GM21576 (cell line): ENCODE data around the gene PHTF1.
A peak's percentile ranks its signal among the peaks of the same experiment; 100 is the strongest.
"Not testable (repeated sequence)": the region's sequence is repeated elsewhere in the genome, so short reads cannot be mapped to it uniquely, and the experiment has no call there.

Experiments
- ATAC-seq: cut with Tn5 transposase; IDR thresholded peaks from one replicate; pipeline ENCODE4 v1.9.1; 2021; ENCODE audit warnings: mild to moderate bottlenecking, moderate library complexity; ENCODE audit not compliant: unreplicated experiment

PHTF1 gene

DNA sequence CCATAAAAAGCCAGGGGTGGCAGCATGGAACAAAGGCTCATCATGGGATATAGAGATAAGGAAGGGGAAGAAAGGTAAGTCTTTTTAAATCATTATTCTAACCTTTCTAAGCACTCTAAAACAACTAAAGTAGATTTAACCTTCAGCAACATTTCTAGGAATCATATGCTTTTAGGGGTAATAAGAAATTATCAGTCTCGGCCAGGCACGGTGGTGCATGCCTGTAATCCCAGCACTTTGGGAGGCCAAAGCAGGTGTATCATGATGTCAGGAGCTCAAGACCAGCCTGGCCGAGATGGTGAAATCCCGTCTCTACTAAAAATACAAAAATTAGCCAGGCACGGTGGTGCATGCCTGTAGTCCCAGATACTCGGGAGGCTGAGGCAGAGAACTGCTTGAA is 20.3 kb upstream of the PHTF1 start:
- no peak for ATAC-seq

DNA sequence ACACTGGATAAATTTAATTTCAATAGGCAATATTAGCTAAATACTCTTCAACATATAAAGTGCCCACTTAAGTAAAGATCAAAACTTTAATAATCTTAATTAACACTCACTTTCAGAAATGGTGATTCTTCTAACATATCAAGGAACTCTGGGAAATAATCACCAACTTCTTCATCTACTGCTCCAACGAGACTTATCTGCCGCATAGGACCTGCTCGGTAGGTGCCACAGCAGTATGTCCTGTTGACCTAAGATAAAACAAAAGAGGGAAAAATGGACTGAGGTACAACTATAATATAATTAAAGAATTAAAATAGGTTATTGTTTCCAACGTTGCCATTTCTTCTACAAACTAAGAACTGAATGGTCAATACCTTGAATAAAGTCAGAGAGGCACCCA is 18.3 kb upstream of the PHTF1 start:
- ATAC-seq: no peak

DNA sequence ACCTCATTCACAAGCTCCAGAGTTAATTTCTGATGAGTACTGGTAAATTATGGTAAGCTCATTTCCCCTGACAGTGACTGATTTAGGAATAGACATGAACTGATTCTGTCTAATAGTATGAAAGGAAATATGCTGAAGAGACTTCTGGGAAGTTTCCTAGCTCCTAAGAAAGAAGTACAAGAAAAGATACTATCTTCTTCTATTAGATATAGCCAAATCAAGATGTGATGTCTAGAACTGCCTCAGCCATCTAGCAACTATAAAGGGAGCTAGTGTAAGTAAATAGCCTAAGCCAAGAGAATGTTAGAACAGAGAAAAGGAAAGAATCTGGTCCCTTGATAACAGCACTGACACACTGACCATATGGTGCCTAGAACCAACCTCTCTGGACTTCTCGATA is 10.7 kb upstream of the PHTF1 start:
- ATAC-seq: no peak

- ATAC-seq: no peak
These were observed 10.3 kb upstream of the PHTF1 start for GRCh38 chr1:113769601-113769970.

DNA sequence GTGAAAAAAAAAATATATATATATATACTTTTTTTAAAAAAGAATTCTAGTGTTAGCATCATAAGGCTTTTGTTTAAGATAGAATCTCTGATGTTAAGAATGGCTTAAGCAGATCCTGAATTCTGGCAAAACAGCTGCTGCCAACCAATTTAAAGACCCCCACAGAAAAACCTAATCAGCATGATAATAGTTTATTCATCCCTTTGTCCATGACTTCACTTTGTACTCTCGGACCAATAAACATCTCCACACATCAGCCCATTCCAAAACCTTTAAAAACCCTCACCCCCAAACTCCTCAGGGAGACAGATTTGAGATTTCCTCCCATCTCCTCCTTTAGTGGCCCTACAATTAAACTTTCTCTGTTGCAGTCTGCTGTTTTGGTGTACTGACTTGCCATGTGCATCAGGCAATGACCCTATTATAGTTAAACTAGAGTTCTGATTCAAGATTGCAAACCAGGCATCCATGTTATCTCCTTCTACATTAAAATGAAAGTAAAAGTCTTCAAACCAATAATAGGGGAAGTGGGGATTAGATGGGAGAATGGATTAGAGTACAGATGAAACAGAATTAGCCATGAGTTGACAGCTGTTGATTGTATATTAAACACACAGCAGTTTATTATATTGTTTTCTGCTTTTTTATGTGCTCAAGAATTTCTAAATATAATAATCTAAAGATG is 9.8 kb upstream of the PHTF1 start:
- no peak for ATAC-seq

GRCh38 chr1:113765306-113766230 is 6.3 kb upstream of the PHTF1 start:
- no peak for ATAC-seq

DNA sequence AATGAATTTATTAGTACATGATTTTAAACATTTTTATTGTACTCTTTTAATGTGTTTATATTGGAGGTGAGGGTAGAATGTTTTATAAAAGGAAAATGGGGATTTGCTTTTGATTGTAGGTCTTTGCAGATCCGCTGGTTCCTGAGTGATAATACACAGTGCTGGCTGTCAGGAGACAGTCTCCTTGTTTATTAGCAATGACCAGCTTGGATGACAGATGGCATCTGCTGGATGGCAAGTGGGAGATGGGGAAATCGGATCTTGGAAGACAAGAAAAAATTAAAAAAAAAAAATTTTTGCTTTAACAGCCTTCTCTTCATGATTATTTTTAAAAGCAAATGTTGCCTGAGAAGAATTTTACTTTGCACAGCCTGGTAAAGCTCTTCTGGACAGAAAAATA is 4.4 kb upstream of the PHTF1 start:
- no peak for ATAC-seq

GRCh38 chr1:113761937-113762336 is 2.7 kb upstream of the PHTF1 start:
- ATAC-seq: no peak

GRCh38 chr1:113760102-113761080 is 1.1 kb upstream of the PHTF1 start:
- ATAC-seq: no peak

GRCh38 chr1:113758631-113759332 is 504 bp downstream of the PHTF1 start:
- ATAC-seq: peak; percentile 51

DNA sequence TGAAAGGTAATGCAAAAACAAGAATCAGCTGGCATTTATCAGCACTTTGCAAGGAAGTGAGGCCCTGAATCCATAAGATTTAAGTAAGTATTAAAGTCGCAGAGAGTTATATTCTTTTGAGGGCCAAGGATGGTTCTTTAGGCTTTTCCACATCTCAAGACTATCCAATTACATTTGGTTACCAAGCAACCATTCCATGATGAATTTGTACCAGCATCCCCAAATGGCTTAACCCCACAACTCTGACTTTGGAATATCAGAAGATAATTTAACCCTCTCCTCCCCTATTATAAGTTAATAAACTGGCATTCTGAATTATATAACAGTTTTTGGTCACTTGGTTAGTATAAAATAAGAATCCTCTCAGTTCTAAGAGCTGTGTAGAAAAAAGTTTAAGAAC is 2.8 kb downstream of the PHTF1 start:
- ATAC-seq: no peak

DNA sequence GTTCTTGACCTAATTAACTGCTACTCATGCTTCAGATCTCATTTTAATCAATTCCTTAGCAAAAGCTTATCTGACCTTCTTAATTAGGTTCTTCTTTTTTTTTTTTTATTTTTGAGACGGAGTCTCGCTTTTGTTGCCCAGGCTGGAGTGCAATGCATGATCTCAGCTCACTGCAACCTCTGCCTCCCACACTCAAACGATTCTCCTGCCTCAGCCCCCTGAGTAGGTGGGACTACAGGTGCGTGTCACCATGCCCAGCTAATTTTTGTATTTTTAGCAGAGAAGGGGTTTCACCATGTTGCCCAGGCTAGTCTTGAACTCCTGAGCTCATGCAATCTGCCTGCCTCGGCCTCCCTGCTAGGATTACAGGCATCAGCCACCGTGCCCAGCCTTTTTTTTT is 6.0 kb downstream of the PHTF1 start:
- ATAC-seq: not testable (repeated sequence)

DNA sequence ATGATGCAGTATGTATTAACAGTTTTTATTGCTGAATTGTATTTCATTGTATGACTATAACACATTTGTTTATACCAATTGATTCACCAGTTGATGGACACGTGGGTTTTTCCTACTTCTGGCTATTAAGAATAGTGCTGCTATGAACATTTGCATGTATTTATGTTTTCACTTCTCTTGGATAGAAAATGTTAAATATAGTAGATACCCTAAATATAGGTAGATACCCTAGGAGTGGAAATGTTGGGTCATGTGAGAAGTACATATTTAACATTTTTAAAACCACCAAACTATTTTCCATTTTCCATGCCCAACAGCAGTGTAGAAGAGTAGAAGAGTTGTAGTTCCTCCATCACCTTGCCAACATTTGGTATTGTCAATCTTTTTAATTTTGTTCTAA is 7.8 kb downstream of the PHTF1 start:
- ATAC-seq: no peak

DNA sequence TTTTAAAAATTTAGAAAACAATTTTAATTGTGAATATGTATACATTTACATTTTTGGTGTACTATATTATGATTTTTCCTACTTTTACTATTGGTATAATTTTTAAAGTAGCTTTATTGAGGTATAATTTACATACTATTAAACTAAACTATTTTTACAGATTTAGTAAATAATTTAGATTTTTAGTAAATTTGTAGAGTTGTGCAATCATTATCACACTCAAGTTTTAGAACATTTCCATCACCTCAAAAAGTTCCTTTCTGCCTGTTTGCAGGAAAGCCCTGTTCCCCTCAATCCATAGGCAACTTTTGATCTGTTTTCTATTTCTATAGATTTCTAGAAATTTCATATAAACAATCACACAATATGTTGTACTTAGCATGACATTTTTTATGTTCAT is 8.2 kb downstream of the PHTF1 start:
- no peak for ATAC-seq

- no peak for ATAC-seq
These were observed 9.9 kb downstream of the PHTF1 start for GRCh38 chr1:113749402-113749801.

GRCh38 chr1:113747376-113747775 is 11.9 kb downstream of the PHTF1 start:
- no peak for ATAC-seq

GRCh38 chr1:113745425-113745824 is 13.9 kb downstream of the PHTF1 start:
- ATAC-seq: no peak

DNA sequence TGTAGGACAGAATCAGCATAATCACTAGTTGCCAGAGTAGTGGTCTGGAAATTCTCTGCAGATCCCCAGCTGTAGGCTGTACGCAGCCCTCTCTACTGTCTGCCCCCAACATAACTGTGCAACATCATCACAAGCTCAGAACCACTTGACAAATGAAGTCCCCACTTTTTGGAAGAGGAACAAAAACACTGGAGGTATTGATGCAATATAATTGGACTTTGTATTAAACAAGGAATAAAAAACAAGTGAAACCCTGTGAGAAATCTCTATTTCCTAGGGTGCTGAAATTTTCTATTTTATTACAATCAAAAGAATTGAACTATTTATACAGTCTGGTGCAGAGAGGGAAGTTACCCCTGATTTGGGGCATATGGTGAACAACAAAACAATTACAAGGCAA is 15.2 kb downstream of the PHTF1 start:
- no peak for ATAC-seq

- ATAC-seq: peak; percentile 60
These were observed 16.8 kb downstream of the PHTF1 start for GRCh38 chr1:113742515-113742914.

DNA sequence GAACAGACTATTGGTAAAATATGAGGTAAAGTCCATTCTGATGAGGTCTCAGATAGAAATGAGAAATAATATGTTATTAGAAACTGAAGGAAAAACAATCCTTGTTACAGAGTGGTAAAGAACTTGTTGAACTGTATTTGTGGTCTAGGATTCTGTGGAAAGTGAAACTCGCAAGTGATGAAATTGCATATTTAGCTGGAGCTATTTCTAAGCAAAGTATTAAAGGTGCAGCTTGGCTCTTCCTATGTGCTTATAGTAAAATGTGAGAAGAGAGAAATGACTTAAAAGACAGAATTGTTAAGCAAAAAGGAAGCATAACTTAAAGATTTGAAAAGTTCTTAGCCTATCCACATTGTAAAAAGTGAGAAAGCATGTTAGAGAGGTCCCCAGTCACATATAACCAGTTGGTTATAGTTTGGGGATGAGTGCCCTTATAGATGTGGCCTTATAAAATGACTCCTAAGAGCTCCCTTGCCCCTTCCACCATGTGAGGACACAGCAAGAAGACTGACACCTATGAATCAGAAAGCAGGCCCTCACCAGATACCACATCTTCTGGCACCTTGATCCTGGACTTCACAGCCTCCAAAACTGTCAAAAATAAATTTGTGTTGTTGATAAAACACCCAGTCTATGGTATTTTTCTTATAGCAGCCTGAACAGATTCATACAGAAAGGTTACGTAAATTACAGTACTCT is 24.8 kb downstream of the PHTF1 start:
- ATAC-seq: no peak
